Measurements from ENCODE around the gene PPIL1.

The PPIL1 gene

DNA sequence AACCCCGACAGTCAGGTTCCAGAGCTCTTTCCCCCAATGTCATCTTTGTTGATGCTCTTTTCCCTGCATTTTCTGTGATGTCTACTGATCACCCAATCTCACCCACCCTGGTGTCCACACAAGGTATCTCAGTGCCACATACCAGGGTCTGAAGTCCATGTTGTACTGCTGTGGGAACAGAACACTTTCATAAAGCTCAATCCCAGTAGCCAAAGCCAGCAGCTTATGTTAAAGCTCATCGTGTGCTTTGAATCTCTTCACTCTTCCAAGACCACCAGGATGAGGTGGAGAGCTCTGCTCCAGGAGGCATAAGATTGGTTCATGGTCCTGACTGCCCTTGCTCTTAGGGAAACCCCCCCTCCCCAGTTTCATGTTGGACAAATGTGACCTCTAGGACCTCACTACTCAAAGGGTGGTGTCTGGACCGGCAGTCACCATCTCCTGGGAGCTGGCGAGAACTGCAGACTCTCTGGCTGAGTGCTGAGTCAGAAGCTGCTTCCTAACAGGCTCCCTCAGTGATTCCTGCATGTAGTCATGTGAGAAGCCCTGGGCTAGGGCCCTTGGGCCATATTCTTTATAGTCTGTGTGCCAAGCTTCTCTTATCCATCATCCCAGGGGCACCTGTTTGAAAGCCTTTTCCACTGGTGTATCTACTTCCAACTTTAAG, 22.0 kb downstream of the PPIL1 start:
- DNase-seq = peak; percentile 66

DNA sequence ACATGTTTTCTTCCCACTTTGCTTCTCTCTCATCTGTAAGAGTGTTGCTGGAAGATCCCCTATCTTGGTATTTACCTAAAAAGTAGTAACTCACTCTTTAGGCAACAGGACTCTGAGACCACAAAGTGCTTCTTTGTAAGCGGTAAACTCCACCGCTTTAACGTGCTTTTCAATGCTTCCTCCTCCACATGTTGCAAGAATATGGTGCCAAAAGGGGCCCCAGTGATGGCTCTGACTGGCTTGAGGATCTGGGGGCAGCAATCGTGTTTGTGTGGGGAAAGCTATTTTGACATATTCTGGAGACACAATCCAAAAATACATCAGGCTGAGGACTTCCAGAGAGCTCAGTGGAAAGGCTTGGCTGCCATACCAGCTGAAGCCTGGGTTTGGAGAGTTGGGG, 23.0 kb downstream of the PPIL1 start:
- DNase-seq = no peak

DNA sequence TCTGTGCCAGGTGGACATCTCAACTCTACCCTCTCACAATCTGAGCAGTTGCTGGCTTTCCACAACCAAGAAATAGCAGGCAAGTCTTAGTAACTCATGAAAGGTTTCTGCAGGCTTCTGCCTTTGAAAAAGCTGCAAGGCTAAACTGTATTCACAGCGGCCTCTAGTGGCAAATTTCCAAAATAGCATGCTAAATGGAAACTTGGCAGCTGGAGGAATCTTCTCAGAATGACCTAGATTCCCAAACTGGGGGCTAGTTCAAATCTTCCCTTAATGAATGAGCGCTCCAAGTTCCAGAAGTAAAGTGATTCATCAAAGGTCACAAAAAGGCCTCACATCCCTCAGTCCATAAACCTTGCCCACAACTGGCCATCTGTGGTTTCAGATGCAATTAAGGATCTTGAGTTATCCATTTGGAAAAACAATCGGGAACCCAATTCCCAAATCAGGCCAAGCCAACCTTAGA, 23.4 kb downstream of the PPIL1 start:
- peak; percentile 42 for DNase-seq

DNA sequence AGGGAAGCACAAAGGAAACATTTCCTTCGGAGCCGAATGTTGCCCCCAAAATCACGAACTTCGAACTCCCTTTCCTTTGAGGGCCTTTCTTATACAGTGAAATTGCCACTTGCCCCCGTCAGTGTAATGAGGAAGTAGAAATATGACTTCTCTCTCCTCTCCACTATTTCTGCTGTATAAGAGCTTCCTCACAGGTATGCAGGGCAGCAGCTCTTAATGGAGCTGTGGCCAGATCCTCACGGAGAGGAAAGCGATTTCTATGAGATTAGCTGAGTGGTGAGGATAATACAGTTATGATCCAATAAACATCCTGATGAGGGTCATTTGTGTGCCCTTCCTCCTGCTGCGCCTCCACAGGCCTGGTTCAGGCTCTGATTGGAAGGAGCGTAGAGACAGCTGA, 24.6 kb downstream of the PPIL1 start:
- DNase-seq = no peak

DNA sequence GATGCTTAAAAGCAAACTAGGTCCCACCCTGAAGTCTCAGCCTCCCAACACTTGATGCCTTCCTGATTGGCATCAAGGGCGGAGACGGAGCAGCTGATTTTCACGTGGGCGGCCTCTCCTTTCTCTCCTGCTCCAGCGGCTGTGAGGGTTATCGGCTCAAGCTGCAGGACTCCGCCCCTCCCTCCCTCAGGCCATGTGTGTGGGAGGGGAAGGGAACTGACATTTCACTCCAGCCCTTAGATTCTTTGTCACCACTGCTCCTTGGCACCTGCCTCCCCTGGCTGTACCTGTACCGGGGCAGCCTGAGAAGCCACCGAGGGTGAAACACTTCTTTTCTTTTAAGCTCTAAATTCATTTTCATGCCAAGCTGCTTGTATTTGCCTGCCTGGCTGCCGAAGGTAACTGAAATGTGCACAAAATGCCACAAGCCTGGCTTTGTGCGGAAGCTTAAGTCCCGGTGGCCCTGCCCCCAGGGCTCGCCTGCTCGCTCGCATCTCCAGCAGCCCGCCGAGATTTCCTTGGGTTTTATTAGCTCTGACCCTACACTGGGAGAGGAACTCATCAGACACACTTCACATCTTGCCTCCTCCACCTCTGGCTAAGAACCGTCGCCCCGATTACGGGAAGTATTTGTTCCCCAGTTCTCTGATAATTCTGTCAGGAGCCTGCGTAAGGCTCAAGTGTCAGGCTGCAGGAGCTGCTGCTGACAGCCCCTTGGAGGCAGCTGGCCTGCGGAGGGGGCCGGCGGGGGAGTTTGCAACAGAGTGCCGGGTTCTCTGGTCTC, 25.8 kb downstream of the PPIL1 start:
- DNase-seq = no peak

DNA sequence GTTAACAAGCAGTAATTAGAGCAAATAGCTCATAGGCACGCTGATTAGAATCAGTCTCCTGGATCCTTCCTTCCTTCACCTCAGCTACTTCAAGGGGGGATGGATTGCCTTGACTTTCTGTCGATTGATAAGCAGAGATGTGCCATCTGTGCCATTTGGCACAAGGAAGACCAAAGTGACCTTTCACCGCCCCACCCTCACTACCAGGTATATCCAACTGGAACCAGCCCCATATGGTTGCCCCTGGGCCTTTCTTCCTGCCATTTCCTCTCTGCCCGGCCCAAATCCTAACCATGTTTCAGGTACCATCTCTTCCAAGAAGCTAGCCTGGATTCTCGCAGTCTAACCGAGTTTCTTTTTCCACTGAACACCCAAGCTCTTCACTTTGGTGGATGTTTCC, 26.6 kb downstream of the PPIL1 start:
- DNase-seq = no peak

DNA sequence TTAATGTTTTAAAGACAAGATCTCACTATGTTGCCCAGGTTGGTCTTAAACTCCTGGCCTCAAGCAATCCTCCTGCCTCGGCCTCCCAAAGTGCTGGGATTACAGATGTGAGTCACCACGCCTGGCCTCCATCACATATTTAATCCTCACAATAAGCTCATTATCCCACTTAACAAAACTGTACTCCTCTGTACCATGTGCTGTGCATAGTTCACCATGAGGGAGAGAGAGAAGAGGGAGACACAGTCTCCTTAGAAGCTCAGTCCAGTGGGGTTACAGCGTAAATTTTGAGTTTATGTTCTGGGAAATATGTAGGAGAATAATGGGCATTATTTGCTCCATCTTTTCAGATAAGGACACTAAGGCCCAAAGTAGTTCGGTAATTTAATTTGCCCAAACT, 27.5 kb downstream of the PPIL1 start:
- no peak for DNase-seq

DNA sequence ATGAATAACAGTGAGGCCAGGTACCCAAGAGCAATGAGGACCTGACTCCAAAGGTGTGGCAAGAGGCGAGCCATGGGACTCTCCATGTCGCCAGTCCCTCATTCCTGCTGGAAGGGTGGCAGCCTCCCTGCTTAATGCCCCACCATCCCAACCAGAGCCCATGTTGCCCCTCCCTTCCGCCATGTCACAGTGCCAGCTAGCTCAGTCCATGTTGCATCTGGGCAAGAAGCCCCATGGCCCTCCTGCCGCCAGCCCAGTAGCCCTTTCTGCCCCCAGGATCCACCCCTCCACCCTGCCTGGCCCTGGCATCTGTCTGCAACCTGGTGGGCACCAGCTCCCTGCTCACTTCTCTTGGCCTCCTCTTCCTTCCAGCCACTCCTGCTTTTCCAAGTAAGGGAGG, 29.4 kb downstream of the PPIL1 start:
- no peak for DNase-seq

DNA sequence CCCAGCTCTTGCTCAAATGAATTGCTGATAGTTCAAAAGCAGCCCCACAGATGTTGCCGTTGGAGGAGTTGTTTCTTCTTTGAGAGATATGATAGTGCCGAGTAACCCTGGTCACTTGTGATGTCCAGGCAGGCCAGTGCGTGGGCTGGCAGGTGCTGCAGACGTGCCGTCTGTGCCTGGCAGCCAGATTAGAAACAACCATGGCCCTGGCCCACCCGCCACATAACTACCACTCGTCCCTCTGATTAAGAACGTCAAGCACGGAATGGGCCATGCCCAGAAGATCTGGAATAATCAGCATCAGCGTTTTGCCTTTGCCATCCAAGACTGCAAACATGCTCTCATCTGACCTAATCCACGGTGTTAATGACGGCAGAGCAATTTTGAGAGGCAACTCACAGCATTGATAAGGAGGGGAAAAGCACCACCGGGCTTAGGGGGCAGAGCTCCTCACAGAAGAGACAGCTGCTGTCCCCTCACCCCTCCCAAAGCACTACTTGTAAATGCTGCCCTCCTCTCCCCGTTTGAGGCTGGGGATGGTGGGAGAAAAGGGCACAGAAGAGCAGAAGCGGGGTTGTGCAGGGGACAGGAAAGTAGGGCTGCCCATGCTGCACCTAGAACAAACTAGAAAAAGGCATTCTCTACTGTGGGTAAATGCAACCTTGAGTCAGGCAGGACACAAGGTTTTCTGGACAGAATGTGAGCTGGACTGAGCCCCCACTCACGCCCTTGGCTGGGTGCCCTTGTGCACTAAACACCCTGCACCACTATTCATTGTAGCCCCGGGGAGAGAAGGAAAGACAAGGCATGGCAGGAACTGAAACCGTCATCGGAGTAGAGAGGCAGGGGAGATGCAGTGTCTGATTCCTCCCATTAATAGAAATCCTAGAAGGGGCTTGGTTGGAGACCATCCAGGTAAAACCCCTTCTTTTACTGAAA, 30.1 kb downstream of the PPIL1 start:
- DNase-seq = no peak

DNA sequence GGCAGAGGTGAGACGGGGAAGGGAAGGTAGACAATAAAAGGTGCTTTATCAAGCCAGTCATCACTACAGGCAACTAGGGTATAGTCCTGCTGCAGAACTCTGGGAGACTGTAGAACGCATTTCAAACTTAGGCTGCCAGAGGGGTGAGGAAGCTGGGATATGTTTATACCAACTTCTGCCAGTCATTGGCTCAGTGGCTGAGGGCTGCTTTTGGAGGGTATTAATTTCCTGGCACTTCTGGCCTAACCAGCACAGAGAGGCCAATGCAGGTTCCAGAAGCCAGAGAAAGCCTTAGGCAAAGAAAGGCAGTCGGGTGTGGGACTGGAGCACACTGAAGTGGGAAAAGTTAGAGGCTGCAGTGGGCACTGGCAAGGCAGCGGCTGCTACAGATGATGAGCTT, 31.4 kb downstream of the PPIL1 start:
- no peak for DNase-seq

DNA sequence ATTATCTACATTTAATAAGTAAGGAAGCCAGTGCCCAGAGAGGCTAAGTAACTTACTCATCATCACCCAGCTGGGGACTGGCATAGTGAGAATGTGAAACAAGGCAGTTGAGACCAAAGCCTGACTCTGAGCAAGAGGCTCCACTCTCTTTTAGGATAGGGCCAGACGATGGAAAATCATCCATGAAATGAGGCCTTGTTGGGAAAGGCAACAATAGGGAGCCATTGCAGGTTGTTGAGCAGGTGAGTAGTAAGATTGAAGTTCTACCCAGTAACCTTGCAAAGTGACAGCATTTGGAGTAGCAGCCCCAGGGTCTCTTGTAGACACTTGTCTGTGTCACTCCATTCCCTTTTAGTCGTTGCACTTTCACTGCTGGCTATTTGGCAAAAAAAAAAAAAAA, 32.8 kb downstream of the PPIL1 start:
- DNase-seq = no peak

DNA sequence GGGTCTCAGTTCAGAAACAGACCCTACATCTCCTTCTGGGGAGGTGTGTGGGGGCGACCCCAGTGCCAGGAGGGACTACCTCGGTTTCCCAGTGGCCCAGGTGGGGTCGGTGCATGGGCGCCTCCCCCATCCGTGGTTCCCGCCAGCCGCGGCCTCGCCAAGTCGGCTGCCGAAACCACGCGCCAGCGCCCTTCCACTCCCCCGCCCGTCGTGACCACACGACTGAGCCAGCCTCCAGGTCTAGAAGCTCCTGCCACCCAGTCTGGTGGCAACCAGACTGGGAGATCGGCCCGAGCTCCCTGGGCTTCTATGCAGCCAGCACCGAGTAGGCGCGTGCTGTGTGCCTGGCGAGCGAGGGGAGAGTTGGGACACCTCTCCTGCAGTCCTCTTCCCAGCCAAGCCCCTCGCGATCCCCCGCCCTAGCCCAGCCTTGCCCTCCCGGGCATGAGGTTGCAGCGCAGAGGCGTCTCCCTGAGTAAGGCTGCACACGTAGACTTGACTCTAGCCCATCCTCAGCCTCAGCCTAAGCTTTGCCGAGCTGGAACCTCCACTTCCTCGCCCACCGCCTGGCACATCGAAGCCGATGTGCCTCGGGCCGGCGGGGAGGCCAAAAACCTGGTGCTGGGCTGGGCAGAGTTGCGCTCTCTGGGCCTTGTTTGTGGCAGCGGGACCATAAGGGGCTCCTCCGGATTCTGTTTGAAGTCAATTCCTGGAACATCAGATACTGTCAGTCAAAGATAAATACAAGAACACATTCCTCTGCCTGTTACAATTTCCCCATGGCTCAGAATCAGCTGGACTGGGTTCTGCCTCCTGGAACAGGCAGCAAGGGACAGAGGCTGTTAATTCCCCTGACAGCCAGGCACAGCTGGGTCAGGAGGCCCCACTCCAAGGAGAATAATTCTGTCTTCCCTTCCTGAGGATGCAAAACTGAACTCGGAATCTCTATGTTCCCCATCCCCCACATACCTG, 33.9 kb downstream of the PPIL1 start:
- no peak for DNase-seq

DNA sequence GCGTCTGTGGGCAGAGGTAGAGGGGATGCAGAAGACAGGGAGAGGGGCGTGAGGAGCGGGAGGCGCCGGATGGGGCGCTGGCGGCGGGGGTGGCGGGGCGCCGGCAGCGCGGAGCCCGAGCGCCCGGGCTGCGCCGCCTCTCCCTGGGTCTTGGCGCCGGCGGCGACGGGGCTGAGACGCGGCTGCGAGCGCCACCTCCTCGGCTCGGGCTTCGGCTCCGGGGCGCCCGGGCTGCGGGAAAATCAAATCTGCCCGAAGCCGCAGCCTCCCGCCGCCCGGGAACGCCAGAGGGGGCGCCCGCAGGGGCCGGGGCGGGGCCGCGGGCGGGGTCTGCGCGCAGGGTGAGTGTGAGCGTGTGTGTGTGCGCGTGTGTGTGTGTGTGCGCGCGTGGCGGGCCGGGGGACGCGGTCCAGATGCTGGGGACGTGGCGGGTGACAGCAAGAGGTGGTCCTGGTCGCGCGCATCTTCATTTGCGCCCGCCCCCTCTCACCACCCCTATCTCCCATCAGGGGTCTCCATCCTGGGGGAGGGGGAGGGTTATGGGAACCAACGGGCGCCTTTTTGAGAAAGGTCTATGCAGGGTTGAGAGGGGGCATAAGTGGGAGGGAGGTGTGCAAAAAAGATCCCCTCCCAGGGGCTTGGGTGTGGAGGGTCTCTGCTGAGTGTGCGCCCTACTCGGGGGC, 34.7 kb downstream of the PPIL1 start:
- no peak for DNase-seq

DNA sequence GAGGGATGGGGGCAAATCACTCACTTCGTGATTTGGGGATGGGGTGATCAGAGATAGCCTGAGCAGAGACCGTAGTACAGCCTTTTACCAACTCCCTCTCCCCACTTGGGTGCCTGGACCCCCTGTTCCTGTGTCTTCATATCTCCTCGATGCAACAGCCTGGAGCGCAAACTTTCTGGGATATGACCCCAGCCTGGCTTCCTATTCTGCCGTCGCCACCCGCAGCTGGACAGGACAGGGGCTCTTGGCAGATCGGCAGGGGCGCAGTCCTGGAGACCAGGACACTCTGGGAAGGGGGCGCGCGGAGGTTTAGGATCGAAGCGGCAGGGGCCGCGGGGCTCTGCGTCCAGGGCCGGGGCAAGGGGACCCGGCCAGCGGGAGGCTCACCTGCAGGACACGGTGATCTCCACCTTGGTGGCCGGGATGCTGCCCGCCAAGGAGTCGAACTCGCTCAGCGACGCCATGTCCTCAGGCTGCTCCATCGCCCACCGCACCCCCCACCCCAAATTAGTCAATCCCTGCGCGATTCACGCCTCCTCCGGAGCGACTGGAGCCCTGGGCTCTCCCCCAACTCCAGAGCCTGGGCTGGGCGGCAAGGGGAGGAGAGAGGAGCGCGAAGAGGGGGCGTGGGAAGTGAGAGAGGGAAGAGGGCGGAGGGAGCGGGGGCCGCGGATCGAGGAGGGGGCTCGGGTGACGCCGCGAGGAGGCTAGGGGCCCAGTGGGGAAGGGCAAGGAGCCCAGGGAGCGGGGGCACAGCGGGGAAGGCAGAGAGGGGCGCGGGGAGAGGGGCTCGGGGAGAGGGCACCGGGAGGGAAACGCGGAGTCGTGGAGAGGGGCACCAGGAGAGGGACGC, 35.5 kb downstream of the PPIL1 start, which contains the start of gene CPNE5:
Gene CPNE5 (minus strand): TSS at position 549 of the 853 bp plus-strand sequence. CDS start 67 bp downstream, at position 482.
- no peak for DNase-seq

DNA sequence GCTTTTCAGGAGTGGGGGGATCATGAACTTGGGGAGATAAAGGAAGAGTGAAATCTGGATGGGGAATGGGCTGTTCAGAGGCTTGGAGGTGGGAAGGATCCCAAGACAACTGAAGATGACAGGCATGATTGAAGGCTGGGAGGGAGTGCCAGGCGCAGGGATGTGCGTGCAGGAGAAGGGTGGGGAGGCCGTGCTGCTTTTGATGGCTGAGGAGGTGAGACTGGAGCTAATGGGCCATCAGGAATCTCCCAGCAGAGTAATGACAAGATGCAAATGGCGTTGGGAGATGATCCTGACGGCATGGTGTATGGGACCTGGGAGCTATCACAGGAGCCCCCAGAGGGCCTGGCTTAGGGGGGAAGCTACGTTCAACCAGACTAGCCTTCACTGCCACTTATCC, 36.9 kb downstream of the PPIL1 start:
- DNase-seq = no peak

DNA sequence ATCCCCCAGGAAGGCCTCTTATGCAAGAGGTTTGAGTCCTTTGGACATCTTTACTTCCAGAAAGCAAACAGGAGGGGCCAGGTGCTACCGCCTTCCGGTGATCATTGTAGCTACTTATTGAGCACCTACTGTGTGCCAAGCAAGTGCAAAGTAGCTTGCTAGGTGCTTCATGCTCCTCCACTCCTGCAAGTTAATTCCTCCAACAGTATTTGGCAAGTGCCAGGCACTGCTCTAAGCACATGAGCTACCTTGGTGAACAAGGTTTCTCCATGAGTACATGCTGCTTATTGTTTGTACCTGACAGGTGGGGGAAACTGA, 37.6 kb downstream of the PPIL1 start:
- no peak for DNase-seq

DNA sequence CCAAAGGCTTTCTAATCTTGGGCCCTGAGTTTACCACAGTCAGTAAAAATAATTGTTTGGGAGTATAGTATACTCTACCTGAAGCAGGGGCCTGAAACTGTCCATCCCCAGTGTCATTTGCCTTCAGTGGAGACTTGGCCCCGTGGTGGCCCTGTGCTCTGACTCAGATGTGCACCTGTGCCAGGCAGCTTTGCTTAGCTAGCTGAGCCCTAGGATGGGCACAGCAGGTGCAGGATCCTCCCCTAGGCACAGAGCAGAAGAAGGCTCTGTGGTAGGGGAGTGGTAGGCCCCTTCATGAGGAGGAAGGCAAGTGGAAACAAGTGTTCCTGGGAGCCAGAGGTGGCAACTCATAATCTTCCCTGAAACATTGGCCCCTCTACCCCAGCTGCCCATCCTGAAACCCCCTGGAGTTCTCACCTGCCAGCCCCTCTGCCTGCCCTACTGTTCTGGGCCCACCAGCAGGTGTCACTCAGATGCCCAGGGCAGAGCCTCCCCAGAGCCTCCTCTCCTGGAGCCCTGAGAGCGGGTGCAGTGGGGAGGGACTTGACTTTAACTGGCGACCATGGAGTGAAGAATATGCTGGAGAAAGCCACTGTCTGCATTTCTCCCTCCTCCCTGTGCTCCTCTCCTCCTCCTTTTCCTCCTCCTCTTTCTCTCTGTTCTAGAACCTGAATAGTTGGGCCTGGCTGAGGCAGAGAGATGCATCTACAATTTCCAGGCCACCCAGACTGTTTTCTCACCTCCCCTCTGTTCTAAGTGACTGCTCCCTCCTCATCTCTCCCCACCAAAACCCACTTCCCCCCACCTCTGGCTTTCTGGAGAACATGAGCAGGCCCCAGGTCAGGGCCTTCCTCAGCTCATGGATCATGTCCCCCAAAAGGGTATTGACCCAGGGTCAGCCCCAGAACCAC, 38.2 kb downstream of the PPIL1 start:
- DNase-seq = no peak

DNA sequence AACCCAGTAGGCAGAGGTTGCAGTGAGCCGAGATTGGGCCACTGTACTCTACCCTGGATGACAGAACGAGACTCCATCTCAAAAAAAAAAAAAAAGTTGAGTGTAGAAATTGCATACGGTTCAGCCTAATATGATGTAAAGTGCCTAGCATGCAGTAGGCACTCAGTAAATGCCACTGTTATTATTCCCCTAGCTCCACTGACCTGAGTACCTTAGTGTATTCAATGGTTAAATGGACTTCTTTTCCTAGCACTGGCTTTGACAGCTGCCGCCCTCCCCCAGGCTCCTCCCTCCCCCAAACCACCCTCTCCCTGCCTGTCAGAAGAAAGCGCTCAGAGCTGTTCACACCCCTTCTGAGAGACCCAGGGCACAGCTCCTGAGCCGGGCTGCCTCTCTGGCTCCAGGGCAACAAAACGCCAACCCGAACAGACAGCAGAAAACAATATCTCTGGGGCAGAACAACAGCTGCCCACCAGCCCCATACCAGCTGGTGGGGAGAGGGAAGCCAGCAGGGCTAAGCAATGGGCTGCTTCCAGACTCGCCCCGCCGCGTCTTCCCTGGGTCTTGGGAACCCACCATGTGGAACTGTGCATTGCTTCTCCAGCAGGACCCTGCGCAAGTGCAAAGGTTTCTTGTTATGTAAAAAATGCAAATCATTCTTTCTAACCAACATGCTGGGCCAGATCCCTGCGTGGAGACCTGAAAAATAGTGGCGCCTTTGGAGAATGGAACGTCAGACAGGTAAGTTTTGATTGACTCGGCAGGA, 39.8 kb downstream of the PPIL1 start:
- DNase-seq = no peak
